Choroid plexus epithelial cell (primary cell): ENCODE measurements around the gene ERFE.
"Not testable (repeated sequence)": the region's sequence is repeated elsewhere in the genome, so short reads cannot be mapped to it uniquely, and the experiment has no call there.

Experiments
- DNase-seq: peaks from one replicate; pipeline ENCODE4 v3.0.0-alpha.2; 2010; ENCODE audit warnings: low read depth
- H3K4me3 ChIP-seq: 2 replicates; pipeline ENCODE4 v1.5.1; 2011; ENCODE audit warnings: low read depth, mild to moderate bottlenecking, control low read depth, low read length, moderate library complexity
- TF ChIP-seq, protein P1 (sequence below): conservative IDR thresholded peaks from 2 replicates; pipeline ENCODE4 v1.5.1; 2011; ENCODE audit warnings: low read depth, mild to moderate bottlenecking, control low read depth, inconsistent platforms, low read length, moderate library complexity

Gene ERFE

DNA sequence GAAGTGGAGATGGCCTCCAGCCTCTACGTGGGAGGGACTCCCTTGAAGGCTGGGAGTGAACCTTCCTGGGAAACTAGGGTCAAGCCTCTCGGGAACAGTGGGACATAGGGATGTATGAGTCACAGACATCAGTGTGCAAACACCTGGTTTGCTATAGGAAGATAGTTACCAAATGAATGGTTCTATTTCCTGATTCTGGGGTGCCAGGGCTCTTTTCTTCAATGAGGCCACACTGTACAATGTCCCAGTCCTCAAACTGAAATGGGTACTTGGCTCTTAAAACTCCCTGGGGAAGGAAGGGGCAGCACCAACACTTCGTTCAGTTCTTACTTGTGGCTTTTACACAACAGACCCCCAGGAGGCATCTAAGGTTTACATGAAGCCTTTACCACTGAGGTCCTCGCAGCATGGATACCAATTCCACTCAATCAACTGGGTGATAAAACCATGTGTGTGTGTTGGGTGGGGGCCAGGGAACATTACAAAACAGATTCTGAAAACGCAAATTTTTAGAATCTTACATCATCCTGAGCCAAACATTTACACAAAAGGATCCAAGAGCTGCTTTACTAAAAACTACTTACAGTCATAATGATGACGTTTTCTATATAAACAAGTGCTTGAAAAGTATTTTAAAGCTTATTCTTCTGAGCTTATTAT, 10.4 kb downstream of the ERFE start:
- H3K4me3 ChIP-seq = peak overlapping the region; percentile 12
- TF ChIP-seq, protein P1, sequence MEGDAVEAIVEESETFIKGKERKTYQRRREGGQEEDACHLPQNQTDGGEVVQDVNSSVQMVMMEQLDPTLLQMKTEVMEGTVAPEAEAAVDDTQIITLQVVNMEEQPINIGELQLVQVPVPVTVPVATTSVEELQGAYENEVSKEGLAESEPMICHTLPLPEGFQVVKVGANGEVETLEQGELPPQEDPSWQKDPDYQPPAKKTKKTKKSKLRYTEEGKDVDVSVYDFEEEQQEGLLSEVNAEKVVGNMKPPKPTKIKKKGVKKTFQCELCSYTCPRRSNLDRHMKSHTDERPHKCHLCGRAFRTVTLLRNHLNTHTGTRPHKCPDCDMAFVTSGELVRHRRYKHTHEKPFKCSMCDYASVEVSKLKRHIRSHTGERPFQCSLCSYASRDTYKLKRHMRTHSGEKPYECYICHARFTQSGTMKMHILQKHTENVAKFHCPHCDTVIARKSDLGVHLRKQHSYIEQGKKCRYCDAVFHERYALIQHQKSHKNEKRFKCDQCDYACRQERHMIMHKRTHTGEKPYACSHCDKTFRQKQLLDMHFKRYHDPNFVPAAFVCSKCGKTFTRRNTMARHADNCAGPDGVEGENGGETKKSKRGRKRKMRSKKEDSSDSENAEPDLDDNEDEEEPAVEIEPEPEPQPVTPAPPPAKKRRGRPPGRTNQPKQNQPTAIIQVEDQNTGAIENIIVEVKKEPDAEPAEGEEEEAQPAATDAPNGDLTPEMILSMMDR = peak; percentile 8
- DNase-seq = peak; percentile 97

DNA sequence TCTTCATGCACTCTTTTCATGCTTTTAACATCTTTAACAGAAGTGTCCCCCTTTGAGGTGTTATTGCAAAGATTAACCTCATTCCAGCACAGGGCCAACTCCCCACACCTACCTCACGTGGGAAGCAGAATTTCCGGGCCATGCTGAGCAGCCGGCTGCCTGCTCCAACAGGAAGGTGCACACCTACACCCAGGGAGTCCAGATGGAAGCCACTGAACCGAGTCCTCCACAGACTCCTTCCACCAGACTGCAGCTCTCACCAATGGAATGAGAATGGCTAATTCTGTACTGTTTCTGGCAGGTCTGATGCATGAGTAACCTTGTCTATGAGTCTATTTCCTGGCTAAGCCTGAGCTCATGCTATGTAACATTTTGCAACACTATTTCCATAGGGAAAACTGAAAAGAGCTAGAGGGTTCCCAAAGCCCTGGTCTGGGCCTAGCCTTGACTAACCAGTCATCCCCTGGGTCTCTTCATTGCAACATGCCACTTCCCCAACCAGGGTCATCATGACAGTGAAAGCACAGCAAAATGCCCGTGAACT, 11.0 kb downstream of the ERFE start:
- peak overlapping the region; percentile 12 for H3K4me3 ChIP-seq
- peak; percentile 97 for DNase-seq
- TF ChIP-seq, protein P1 = no peak

DNA sequence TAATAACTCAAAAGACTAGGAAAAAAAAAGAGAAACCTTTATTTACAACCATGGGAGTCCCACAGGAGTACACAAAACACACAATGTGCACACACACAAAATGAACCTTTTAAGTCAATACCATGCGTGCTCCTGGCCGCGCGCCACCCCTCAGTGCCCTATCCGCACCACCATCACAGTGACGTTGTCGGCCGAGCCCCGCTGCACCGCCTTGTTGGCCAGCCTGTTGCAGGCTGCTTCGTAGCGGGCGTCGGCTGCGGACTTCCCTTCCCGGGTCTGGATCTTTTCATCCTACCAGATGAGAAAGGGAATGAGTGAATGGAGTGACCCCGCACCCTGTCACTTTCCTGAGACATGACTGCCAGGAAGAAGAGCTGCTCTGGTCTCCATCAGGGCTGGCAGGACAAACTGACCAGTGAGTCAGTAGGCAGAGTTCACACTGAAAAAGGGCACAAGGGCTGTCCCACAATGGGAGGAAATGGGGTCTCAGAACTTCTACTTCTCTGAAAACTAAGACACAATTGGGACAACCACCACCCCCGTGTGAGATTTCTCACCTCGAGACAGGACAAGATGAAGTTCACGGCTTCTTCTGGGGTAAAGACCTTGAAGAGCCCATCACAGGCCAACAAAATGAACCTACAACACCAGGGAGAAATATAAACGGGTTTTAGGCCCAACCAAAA, 11.8 kb downstream of the ERFE start:
- H3K4me3 ChIP-seq = no peak overlapping the region
- TF ChIP-seq, protein P1 = no peak
- no peak for DNase-seq

DNA sequence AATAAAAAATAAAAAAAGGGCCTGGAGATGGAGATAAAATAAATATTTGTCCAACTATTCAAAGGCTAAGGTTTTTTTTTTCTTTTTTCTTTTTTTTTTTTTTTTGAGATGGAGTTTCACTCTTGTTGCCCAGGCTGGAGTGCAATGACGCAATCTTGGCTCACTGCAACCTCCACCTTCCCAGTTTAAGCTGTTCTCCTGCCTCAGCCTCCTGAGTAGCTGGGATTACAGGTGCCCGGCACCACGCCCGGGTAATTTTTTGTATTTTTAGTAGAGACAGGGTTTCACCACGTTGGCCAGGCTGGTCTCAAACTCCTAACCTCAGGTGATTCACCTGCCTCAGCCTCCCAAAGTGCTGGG, 12.3 kb downstream of the ERFE start:
- DNase-seq, H3K4me3 ChIP-seq: not testable (repeated sequence)

DNA sequence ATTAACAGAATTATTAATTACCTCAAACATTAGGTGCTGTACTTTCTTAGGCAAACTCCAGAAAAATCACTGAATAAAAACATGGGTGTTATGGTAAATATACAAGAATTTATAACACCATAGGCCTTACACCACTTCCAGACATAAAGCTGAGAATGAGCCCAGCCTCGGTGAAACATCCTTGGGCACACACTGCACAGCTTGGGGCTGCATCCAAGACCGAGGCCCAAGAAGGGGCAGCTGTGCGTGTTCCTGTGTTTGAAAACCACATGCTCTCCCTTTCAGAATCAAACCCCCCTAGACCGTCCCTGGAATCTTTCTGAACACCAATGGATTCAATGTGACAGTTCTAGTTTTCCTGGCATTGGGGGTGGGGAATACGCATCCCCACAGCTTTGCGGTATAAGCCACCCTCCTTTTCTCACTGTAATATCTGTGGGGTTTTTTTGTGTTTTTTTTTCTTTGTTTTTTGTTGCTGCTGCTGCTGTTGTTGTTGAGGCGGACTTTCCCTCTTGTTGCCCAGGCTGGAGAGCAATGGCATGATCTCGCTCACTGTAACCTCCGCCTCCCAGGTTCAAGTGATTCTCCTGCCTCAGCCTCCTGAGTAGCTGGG, 12.9 kb downstream of the ERFE start:
- TF ChIP-seq, protein P1 = no peak
- DNase-seq = no peak
- H3K4me3 ChIP-seq = no peak overlapping the region

DNA sequence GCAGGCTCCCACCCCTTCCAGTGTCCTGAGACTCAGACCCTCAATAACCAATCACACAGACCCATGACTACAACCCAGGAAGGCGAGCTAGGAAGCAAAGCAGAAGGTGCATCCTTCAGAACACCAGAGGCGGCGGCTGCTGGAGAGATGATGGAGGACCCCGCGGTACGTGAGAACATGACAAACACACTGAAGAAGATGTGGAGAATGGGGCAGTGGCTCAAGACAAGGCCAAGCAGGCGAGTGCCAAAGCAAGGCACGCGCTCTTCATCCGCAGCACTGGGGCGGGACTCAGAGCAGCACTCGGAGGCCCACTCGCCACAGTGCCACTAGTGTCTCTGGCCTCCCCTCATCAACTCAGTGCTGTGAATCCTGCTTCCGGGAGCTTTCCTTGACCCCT, 13.7 kb downstream of the ERFE start:
- no peak for DNase-seq
- no peak overlapping the region for H3K4me3 ChIP-seq
- TF ChIP-seq, protein P1 = no peak

DNA sequence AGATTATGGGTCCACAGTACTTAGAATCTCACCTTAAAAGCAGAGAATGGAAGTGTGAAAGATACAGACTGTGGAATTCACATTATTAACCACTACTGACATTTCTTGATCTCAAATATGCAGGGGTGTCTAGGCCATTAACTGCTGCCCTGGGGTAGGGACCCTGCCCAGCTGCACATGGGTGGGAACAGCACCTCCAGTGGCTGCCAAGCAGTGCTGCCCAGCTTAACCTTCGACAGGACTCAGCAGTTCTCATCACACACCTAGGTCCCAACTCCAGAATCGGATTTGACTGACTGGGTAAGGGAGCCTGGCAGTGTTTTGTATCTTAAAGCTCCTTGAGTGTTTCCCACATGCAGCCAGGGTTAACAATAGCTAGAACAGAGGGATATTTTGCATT, 14.9 kb downstream of the ERFE start:
- DNase-seq = no peak
- TF ChIP-seq, protein P1 = peak; percentile 31
- H3K4me3 ChIP-seq = no peak overlapping the region
